Right cardiac atrium (tissue), 5 donors: Measurements from ENCODE around the gene APMAP. TPM values are rescaled to one million over a fixed set of nuclear protein-coding genes. Genes with fewer than 3 reads are reported as not detected.

Experiments used
- ATAC-seq, 2 donors: fragments of 200-7000 bp; cut with Tn5 transposase; one replicate each; pipeline versions ENCODE4 v1.8.0 to v1.9.1; 2020; ENCODE audit warnings: moderate library complexity in 2 of 2, mild to moderate bottlenecking in 1 of 2
- DNase-seq, 3 donors: peaks; one replicate each; pipeline ENCODE4 v3.0.0-alpha.2; 2020
- H3K27ac ChIP-seq: one replicate; pipeline ENCODE4 v1.5.1; 2013; ENCODE audit warnings: mild to moderate bottlenecking, low read length, control low read depth, moderate library complexity
- H3K27me3 ChIP-seq: one replicate; pipeline ENCODE4 v1.6.1; 2013; ENCODE audit not compliant: control insufficient read depth, insufficient read depth
- H3K4me1 ChIP-seq: one replicate; pipeline ENCODE4 v1.6.1; 2013; ENCODE audit warnings: low read length; ENCODE audit not compliant: control insufficient read depth, insufficient read depth
- H3K4me3 ChIP-seq: one replicate; pipeline ENCODE4 v1.5.1; 2013; ENCODE audit warnings: low read length, control low read depth
- H3K9me3 ChIP-seq: one replicate; pipeline ENCODE4 v1.6.1; 2013; ENCODE audit warnings: low read length; ENCODE audit not compliant: control insufficient read depth
- WGBS: extraction: QIAGEN DNeasy Blood & Tissue Kit; methylation state at CpG from one replicate; pipeline ENCODE4 v1.1.7; 2013; 5-methylcytosine and 5-hydroxymethylcytosine counted together
- intact Hi-C, 4 donors: fragments of 100-400 bp; cut with DNase I; formaldehyde crosslinking; loops; one replicate each; pipeline versions ENCODE4 v1.11.0 to v1.14.0; 2022 to 2023
- polyA plus RNA-seq: library from polyadenylated mRNA; stranded (reverse); fragments of 200-250 nt; gene quantifications from one replicate; pipeline ENCODE4 v1.2.3, GENCODE V29; 2013
- total RNA-seq, 4 donors: library from RNA; stranded (reverse); fragmentation: NEBNext Ultra II Directional; extraction: Animal tissue kit (Norgen Biotek cat#: 25700); gene quantifications; one replicate each; pipeline ENCODE4 v1.2.1, GENCODE V29; 2021
- donor health status: healthy with polysubstance abuse.
- donor health status: DM: no; HTN: yes; CAD: no.
- donor health status: DM: no; HTN: no; CAD: no.
- donor health status: DM: no; HTN: yes; CAD: no; lungs with severe emphysema.
- donor health status: DM: yes; HTN: yes; CAD: no.

The APMAP gene
- total and polyA plus RNA-seq, 5 donors = 28.0 to 35.1 (median 34.7) TPM

GRCh38 chr20:25014816-25015215 is 22.3 kb upstream of the APMAP start:
- 92% methylated on average over 11 of the region's 11 CpGs for WGBS
- H3K27ac ChIP-seq = no peak overlapping the region
- ATAC-seq = no peak
- no peaks in the 10 kb centered on the region for H3K4me1 ChIP-seq
- H3K9me3 ChIP-seq = no peaks in the 10 kb centered on the region
- H3K4me3 ChIP-seq = no peak overlapping the region
- intact Hi-C loops = no loop called here
- DNase-seq = no peak
- no peaks in the 10 kb centered on the region for H3K27me3 ChIP-seq

- intact Hi-C loops = no loop called here
- Histone ChIP-seq H3K9me3 (no peaks in the 10 kb centered on the region), H3K27ac (no peak overlapping the region), H3K27me3 (no peaks in the 10 kb centered on the region), H3K4me3 (no peak overlapping the region), H3K4me1 (peaks cover 2% of the 10 kb centered on the region)
- DNase-seq (no peak), ATAC-seq (no peak)
- 93% methylated on average over 25 of the region's 25 CpGs for WGBS
These were observed 21.2 kb upstream of the APMAP start for GRCh38 chr20:25013478-25014380.

- DNase-seq = no peak
- H3K27ac ChIP-seq = no peak overlapping the region
- WGBS = 93% methylated on average over 21 of the region's 21 CpGs
These were observed 20.2 kb upstream of the APMAP start for GRCh38 chr20:25012616-25013189.

GRCh38 chr20:25011831-25012241 is 19.3 kb upstream of the APMAP start:
- ATAC-seq = no peak
- no peak overlapping the region for H3K27ac ChIP-seq
- no peaks in the 10 kb centered on the region for H3K27me3 ChIP-seq
- DNase-seq = no peak
- H3K4me3 ChIP-seq = no peak overlapping the region
- no peaks in the 10 kb centered on the region for H3K9me3 ChIP-seq
- intact Hi-C loops = no loop called here
- 93% methylated on average over 12 of the region's 12 CpGs for WGBS
- peaks cover 2% of the 10 kb centered on the region for H3K4me1 ChIP-seq

More at GRCh38 chr20:25012616-25013189, 20.2 kb upstream of the APMAP start:
- intact Hi-C loops = no loop called here
- no peak for ATAC-seq
- H3K4me1 ChIP-seq = peaks cover 2% of the 10 kb centered on the region
- no peaks in the 10 kb centered on the region for H3K27me3 ChIP-seq
- no peak overlapping the region for H3K4me3 ChIP-seq
- no peaks in the 10 kb centered on the region for H3K9me3 ChIP-seq

- Histone ChIP-seq H3K4me1 (peaks cover 2% of the 10 kb centered on the region), H3K4me3 (no peak overlapping the region), H3K9me3 (no peaks in the 10 kb centered on the region), H3K27ac (no peak overlapping the region), H3K27me3 (no peaks in the 10 kb centered on the region)
- WGBS = 92% methylated on average over 6 of the region's 6 CpGs
- DNase-seq (no peak), ATAC-seq (no peak)
- intact Hi-C loops = no loop called here
These were observed 18.7 kb upstream of the APMAP start for GRCh38 chr20:25011261-25011660.

GRCh38 chr20:25009218-25010145 is 16.9 kb upstream of the APMAP start:
- intact Hi-C loops = no loop called here
- ATAC-seq = peak; percentile 55 to 71
- Histone ChIP-seq H3K27ac (peak overlapping the region; percentile 77), H3K4me3 (no peak overlapping the region), H3K9me3 (no peaks in the 10 kb centered on the region), H3K4me1 (peaks cover 8% of the 10 kb centered on the region), H3K27me3 (no peaks in the 10 kb centered on the region)
- WGBS = 75% methylated on average over 10 of the region's 10 CpGs
- DNase-seq = peak in 1 of 3 donors; percentile 75

GRCh38 chr20:25008388-25009217 is 16.1 kb upstream of the APMAP start:
- Histone ChIP-seq H3K27ac (no peak overlapping the region), H3K9me3 (no peaks in the 10 kb centered on the region), H3K4me1 (peaks cover 8% of the 10 kb centered on the region), H3K27me3 (no peaks in the 10 kb centered on the region), H3K4me3 (no peak overlapping the region)
- intact Hi-C loops = no loop called here
- DNase-seq = no peak
- ATAC-seq = no peak
- WGBS = 89% methylated on average over 11 of the region's 11 CpGs

GRCh38 chr20:25007491-25008305 is 15.1 kb upstream of the APMAP start:
- Histone ChIP-seq H3K27me3 (no peaks in the 10 kb centered on the region), H3K9me3 (no peaks in the 10 kb centered on the region), H3K4me3 (no peak overlapping the region), H3K27ac (no peak overlapping the region), H3K4me1 (peaks cover 8% of the 10 kb centered on the region)
- WGBS = 93% methylated on average over 22 of the region's 22 CpGs
- ATAC-seq = no peak
- no peak for DNase-seq
- intact Hi-C loops = no loop called here

- Histone ChIP-seq H3K9me3 (no peaks in the 10 kb centered on the region), H3K4me3 (no peak overlapping the region), H3K4me1 (peaks cover 8% of the 10 kb centered on the region), H3K27ac (no peak overlapping the region), H3K27me3 (no peaks in the 10 kb centered on the region)
- DNase-seq (no peak), ATAC-seq (no peak)
- intact Hi-C loops = no loop called here
- 86% methylated on average over 12 of the region's 12 CpGs for WGBS
These were observed 14.0 kb upstream of the APMAP start for GRCh38 chr20:25006431-25007167.
